SJSA1 (cell line): ENCODE data around the gene ZNF454. TPM values are rescaled to one million over a fixed set of nuclear protein-coding genes. Genes with fewer than 3 reads are reported as not detected.

Source experiments
- DNase-seq, 2 experiments: peaks; one replicate each; pipeline ENCODE4 v3.0.0-alpha.2; 2015 to 2020; ENCODE audit warnings: low spot score in 2 of 2, low read depth in 1 of 2
- H3K27ac ChIP-seq: fragments of 250-450 bp; sonication (Bioruptor Pico); 2 replicates; pipeline ENCODE4 v1.5.1; 2020; ENCODE audit warnings: mild to moderate bottlenecking, moderate library complexity
- H3K27me3 ChIP-seq: fragments of 250-450 bp; sonication (Bioruptor Pico); replicated peaks from 2 replicates; pipeline ENCODE4 v1.5.1; 2020; ENCODE audit warnings: mild to moderate bottlenecking, moderate library complexity
- H3K36me3 ChIP-seq: fragments of 250-450 bp; sonication (Bioruptor Pico); 2 replicates; pipeline ENCODE4 v1.5.1; 2020; ENCODE audit warnings: mild to moderate bottlenecking
- H3K4me1 ChIP-seq: fragments of 250-450 bp; sonication (Bioruptor Pico); replicated peaks from 2 replicates; pipeline ENCODE4 v1.6.1; 2021; ENCODE audit warnings: mild to moderate bottlenecking
- H3K4me3 ChIP-seq: fragments of 250-450 bp; sonication (Bioruptor Pico); 2 replicates; pipeline ENCODE4 v1.5.1; 2020; ENCODE audit warnings: mild to moderate bottlenecking
- H3K9me3 ChIP-seq: fragments of 250-450 bp; sonication (Bioruptor Pico); replicated peaks from 2 replicates; pipeline ENCODE4 v1.5.1; 2020; ENCODE audit warnings: mild to moderate bottlenecking
- total RNA-seq: library from RNA; depleted of rRNA; stranded (reverse); fragments of >200 nt; shearing (Covaris generic); gene quantifications from 2 replicates; pipeline ENCODE4 v1.2.3, GENCODE V29; 2014; rRNA removed

The ZNF454 gene
- total RNA-seq = not detected in 2 replicates

DNA sequence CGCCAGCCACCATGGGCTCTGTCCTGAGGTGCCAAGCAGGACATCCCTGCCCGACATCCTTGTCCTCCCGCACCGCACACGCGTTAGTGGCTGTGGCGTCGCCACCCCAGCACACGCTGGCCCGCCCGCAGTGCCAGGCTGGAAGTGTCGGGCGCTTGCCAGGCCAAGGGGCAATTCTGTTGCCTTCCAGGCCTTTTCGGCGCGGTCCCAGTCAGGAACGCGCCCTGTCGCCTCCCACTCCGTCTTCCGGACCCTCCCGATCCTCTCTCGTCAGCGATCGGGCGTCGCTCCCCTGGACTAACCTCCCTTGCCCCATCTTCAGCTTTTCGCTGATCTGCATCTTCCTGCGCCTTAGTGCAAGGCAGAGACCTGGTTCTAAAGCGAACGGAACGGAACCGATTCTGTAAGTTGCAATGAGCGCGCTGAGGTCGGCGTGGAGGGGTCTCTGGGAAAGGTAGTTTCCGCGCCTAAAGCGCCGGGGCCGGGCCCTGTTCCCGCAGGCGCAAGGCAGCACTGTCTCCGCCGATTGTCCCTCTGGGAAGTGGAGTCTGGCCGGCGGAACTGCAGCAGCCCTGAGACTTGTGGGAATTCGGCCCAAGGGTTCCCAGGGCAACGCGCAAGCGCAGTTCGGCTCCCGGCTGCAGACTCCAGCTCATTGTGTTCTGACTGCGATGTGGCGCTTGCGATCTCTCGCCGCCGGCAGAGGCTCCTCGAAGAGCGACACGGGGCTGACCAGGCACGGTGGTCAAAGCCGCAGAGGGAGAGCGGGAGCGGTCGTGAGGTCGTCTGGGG is at the start of gene ZNF454:
Gene ZNF454 (plus strand): TSS at position 630 of the 792 bp plus-strand sequence. CDS start 1,594 bp downstream, outside the sequence.
- H3K36me3 ChIP-seq = no peaks in the 10 kb centered on the region
- no peak for DNase-seq
- no peaks in the 10 kb centered on the region for H3K27me3 ChIP-seq
- H3K9me3 ChIP-seq = peaks cover 84% of the 10 kb centered on the region
- H3K4me1 ChIP-seq = no peaks in the 10 kb centered on the region
- no peak within 1 kb of the TSS for H3K27ac ChIP-seq
- no peak within 1 kb of the TSS for H3K4me3 ChIP-seq

DNA sequence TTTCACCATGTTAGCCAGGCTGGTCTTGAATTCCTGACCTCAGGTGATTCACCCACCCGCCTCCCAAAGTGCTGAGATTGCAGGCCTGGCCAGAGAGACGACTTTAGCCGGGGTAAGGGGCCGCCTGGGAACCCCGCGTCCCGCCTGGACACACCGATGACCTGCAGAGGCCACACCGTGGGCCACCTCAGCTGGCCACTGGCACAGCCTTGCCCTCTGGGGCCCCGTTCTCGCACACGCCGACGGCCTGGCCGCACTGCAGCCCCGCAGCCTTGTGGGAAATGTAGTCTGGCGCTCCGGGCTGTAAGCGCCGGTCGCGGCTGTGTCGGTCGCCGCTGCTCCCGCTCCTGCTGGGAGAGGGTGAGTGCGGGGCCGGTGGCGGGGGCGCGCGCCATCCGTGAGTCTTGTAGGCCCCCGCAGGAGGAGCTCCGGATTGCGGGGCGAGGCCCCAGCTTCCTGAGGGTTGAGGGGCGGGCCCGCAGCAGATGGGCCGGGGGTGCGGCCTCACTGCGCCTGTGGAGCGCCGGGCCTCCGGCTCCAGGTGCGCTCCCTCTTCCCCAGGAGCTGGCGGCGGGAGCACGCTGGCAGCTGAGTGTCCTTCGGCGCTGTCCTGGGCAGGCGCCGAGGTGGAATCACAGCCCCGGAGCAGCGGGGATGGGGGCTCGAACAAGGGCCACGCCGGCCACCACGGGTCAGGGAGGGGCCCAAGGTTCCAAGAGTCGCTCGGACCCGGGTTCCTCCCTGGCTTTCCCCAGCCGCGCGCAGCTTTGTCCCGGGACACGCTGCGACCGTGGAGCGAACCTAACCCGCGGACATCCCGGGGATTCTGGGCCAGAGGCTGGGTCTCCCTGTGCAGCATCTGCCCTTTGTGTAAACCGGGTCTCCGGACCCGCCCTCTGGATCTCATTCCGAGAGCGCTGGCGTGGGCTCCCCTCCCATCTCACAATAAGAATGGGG is 45.1 kb upstream of the ZNF454 start, which contains the start of gene ZFP2:
Gene ZFP2 (plus strand): TSS at position 299 of the 957 bp plus-strand sequence. CDS start 35,401 bp downstream, outside the sequence.
- H3K4me3 ChIP-seq = peak within 1 kb of the TSS; percentile 42
- DNase-seq = peak in 1 of 2 experiments; percentile 26

GRCh38 chr5:178899289-178899688 is 41.7 kb upstream of the ZNF454 start:
- H3K27ac ChIP-seq = no peak overlapping the region
- H3K4me1 ChIP-seq = peaks cover 6% of the 10 kb centered on the region
- H3K9me3 ChIP-seq = peaks cover 34% of the 10 kb centered on the region
- DNase-seq = no peak
- no peaks in the 10 kb centered on the region for H3K36me3 ChIP-seq
- H3K27me3 ChIP-seq = 0 out of 2 replicates have a peak, but pooled peaks cover under 1% of the 10 kb centered on the region
- H3K4me3 ChIP-seq = no peak overlapping the region

More for the DNA sequence above, 45.1 kb upstream of the ZNF454 start, which contains the start of gene ZFP2:
- 0 out of 2 replicates have a peak, but pooled peaks cover 4% of the 10 kb centered on the region for H3K27me3 ChIP-seq
- no peak within 1 kb of the TSS for H3K27ac ChIP-seq
- H3K4me1 ChIP-seq = peaks cover 6% of the 10 kb centered on the region
- H3K36me3 ChIP-seq = no peaks in the 10 kb centered on the region
- H3K9me3 ChIP-seq = peaks cover 27% of the 10 kb centered on the region

DNA sequence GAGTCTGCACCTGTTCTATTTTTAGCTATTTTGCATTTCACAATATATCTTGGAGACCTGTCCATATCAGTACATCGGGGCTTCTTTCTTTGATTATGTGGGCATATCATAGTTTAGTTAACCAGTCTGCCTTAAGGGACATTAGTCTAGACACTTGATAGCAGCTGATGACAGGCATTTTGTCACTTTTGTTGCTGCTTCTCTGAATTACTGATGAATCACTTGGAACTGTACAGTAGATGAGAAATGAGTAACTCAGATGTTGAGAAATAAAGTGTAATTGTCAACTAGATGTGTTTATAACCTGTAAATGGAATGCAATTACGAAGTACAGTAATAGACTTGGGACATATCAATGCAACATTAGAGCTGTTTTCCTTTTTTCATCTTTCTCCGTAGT is 38.1 kb upstream of the ZNF454 start:
- Histone ChIP-seq H3K27ac (no peak overlapping the region), H3K4me3 (no peak overlapping the region), H3K9me3 (peaks cover 34% of the 10 kb centered on the region), H3K27me3 (no peaks in the 10 kb centered on the region), H3K4me1 (no peaks in the 10 kb centered on the region), H3K36me3 (no peaks in the 10 kb centered on the region)
- DNase-seq = no peak

DNA sequence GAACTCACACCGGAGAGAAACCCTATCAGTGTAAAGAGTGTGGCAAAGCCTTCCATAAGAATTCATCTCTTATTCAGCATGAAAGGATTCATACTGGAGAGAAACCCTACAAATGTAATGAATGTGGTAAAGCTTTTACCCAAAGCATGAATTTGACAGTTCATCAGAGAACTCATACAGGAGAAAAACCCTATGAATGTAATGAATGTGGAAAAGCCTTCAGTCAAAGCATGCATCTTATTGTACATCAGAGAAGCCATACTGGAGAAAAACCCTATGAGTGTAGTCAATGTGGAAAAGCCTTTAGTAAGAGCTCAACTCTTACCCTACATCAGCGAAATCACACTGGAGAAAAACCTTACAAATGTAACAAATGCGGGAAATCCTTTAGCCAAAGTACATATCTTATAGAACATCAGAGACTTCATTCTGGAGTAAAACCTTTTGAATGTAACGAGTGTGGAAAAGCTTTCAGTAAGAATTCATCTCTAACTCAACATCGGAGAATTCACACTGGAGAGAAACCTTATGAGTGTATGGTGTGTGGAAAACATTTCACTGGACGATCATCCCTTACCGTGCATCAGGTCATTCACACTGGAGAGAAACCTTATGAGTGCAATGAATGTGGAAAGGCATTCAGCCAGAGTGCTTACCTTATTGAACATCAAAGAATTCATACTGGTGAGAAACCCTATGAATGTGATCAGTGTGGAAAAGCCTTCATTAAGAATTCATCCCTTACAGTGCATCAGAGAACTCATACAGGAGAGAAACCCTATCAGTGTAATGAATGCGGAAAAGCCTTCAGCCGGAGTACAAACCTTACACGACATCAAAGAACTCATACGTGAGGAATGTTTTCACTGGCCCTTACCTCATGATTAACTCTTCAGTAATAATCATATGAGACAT is 8.9 kb upstream of the ZNF454 start:
- no peaks in the 10 kb centered on the region for H3K36me3 ChIP-seq
- no peak overlapping the region for H3K27ac ChIP-seq
- H3K9me3 ChIP-seq = peaks cover 66% of the 10 kb centered on the region
- no peak for DNase-seq
- no peaks in the 10 kb centered on the region for H3K27me3 ChIP-seq
- H3K4me1 ChIP-seq = no peaks in the 10 kb centered on the region
- no peak overlapping the region for H3K4me3 ChIP-seq

- Histone ChIP-seq H3K4me3 (no peak overlapping the region), H3K4me1 (no peaks in the 10 kb centered on the region), H3K9me3 (peaks cover 84% of the 10 kb centered on the region), H3K36me3 (no peaks in the 10 kb centered on the region), H3K27me3 (no peaks in the 10 kb centered on the region), H3K27ac (no peak overlapping the region)
- DNase-seq = no peak
These were observed 363 bp downstream of the ZNF454 start for GRCh38 chr5:178941361-178941760.

DNA sequence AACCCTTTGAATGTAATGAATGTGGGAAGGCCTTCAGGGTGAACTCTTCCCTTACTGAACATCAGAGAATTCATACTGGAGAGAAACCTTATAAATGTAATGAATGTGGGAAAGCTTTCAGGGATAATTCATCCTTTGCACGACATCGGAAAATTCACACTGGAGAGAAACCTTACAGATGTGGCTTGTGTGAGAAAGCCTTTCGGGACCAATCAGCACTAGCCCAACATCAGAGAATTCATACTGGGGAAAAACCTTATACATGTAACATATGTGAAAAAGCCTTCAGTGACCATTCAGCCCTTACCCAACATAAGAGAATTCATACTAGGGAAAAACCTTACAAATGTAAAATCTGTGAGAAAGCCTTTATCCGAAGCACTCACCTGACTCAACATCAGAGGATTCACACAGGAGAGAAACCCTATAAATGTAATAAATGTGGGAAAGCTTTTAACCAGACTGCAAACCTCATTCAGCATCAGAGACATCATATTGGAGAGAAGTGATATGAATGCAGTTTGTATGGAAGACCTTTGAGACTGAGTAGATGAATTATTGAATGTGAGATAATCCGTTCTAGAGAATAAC is 24.6 kb downstream of the ZNF454 start:
- peaks cover 67% of the 10 kb centered on the region for H3K9me3 ChIP-seq
- no peak overlapping the region for H3K27ac ChIP-seq
- H3K4me1 ChIP-seq = no peaks in the 10 kb centered on the region
- H3K4me3 ChIP-seq = no peak overlapping the region
- H3K36me3 ChIP-seq = no peaks in the 10 kb centered on the region
- no peaks in the 10 kb centered on the region for H3K27me3 ChIP-seq
- no peak for DNase-seq

DNA sequence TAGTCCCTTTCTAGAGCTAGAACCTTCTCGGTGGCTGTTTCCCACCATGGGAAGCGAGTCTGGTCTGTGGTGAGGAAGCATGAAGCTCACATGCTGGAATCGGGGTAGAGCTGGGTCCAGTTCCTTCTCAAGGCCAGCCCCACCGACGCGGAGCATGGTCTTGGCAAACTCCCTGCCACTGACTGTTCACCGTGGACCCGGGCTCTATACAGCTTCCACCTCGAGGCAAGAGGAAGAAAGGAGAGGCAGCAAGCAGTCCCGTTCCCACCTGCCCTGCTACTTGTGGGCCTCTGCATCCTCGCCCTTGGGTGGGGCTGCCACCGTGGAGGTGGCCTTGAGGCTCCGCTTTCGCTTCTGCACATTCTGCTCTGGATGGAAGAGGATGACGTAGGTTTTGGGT is 40.4 kb downstream of the ZNF454 start:
- H3K4me1 ChIP-seq = no peaks in the 10 kb centered on the region

GRCh38 chr5:178982941-178983340 is 41.9 kb downstream of the ZNF454 start:
- H3K27ac ChIP-seq = no peak overlapping the region
- DNase-seq = no peak
- no peak overlapping the region for H3K4me3 ChIP-seq
- no peaks in the 10 kb centered on the region for H3K27me3 ChIP-seq
- peaks cover 53% of the 10 kb centered on the region for H3K9me3 ChIP-seq
- H3K36me3 ChIP-seq = no peaks in the 10 kb centered on the region
- no peaks in the 10 kb centered on the region for H3K4me1 ChIP-seq

More for the DNA sequence above, 40.4 kb downstream of the ZNF454 start:
- H3K36me3 ChIP-seq = no peaks in the 10 kb centered on the region
- DNase-seq = no peak
- H3K27me3 ChIP-seq = no peaks in the 10 kb centered on the region
- peaks cover 50% of the 10 kb centered on the region for H3K9me3 ChIP-seq
- H3K27ac ChIP-seq = no peak overlapping the region
- H3K4me3 ChIP-seq = no peak overlapping the region

DNA sequence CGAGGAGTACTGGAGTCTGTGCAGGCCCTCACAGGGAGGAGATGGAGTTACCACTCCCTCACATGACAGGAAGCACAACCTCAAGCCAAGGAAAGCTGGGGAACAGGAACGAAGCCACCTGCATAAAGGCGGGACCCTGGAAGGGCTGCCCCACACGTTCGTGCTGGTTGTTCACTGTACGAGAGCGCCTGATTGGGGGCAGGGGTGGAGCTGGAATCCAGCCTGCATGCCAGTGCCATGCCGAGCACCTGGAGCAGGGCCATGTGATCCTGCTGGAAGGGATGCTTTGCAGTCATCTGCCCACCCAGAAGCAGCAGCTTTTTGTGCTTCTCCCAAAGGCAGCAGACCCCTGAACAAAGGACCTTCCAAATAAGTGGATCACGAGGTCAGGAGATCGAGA is 42.7 kb downstream of the ZNF454 start:
- H3K4me3 ChIP-seq = no peak overlapping the region
- H3K27ac ChIP-seq = no peak overlapping the region
- H3K36me3 ChIP-seq = no peaks in the 10 kb centered on the region
- no peak for DNase-seq
- peaks cover 60% of the 10 kb centered on the region for H3K9me3 ChIP-seq
- no peaks in the 10 kb centered on the region for H3K4me1 ChIP-seq
- no peaks in the 10 kb centered on the region for H3K27me3 ChIP-seq

- no peak overlapping the region for H3K4me3 ChIP-seq
- H3K27me3 ChIP-seq = no peaks in the 10 kb centered on the region
- no peaks in the 10 kb centered on the region for H3K36me3 ChIP-seq
- no peak for DNase-seq
- H3K9me3 ChIP-seq = peaks cover 59% of the 10 kb centered on the region
- no peak overlapping the region for H3K27ac ChIP-seq
- H3K4me1 ChIP-seq = no peaks in the 10 kb centered on the region
These were observed 43.4 kb downstream of the ZNF454 start for GRCh38 chr5:178984145-178985072.
